ENCODE data around the gene CRISP2. TPM values are rescaled to one million over a fixed set of nuclear protein-coding genes. Genes with fewer than 3 reads are reported as not detected.
"Not testable (repeated sequence)": the region's sequence is repeated elsewhere in the genome, so short reads cannot be mapped to it uniquely, and the experiment has no call there.

CRISP2 gene
- polyA plus RNA-seq, 1 donor from 2014 or later = not detected

GRCh38 chr6:49666480-49666879 lies 46.9 kb downstream of the CRISP2 start:
- H3K36me3 ChIP-seq (ENCODE audit: insufficient read depth, low read length) = no peaks in the 10 kb centered on the region
- H2AFZ ChIP-seq (ENCODE audit: low read depth, low read length) = no peak overlapping the region
- H3K27ac ChIP-seq (ENCODE audit: low read length) = no peak overlapping the region
- no peaks in the 10 kb centered on the region for H3K27me3 ChIP-seq (ENCODE audit: insufficient read depth, low read depth, low read length)
- no peak for TF ChIP-seq EZH2 (IDR thresholded peaks at IDR 0.05; ENCODE audit: borderline replicate concordance, insufficient read depth, low read length, poor library complexity, severe bottlenecking)
- TF ChIP-seq MXI1 (conservative IDR thresholded peaks at IDR 0.05; ENCODE audit: poor library complexity, severe bottlenecking) = no peak
- TF ChIP-seq EP300 (conservative IDR thresholded peaks at IDR 0.05; ENCODE audit: poor library complexity, severe bottlenecking) = no peak
- TF ChIP-seq TAF1 (IDR thresholded peaks at IDR 0.05; ENCODE audit: low read depth) = no peak
- no peak for TF ChIP-seq POLR2AphosphoS5 (IDR thresholded peaks at IDR 0.05)
- no peak for TF ChIP-seq SMC3 (conservative IDR thresholded peaks at IDR 0.05; ENCODE audit: poor library complexity)
- TF ChIP-seq, protein P1, sequence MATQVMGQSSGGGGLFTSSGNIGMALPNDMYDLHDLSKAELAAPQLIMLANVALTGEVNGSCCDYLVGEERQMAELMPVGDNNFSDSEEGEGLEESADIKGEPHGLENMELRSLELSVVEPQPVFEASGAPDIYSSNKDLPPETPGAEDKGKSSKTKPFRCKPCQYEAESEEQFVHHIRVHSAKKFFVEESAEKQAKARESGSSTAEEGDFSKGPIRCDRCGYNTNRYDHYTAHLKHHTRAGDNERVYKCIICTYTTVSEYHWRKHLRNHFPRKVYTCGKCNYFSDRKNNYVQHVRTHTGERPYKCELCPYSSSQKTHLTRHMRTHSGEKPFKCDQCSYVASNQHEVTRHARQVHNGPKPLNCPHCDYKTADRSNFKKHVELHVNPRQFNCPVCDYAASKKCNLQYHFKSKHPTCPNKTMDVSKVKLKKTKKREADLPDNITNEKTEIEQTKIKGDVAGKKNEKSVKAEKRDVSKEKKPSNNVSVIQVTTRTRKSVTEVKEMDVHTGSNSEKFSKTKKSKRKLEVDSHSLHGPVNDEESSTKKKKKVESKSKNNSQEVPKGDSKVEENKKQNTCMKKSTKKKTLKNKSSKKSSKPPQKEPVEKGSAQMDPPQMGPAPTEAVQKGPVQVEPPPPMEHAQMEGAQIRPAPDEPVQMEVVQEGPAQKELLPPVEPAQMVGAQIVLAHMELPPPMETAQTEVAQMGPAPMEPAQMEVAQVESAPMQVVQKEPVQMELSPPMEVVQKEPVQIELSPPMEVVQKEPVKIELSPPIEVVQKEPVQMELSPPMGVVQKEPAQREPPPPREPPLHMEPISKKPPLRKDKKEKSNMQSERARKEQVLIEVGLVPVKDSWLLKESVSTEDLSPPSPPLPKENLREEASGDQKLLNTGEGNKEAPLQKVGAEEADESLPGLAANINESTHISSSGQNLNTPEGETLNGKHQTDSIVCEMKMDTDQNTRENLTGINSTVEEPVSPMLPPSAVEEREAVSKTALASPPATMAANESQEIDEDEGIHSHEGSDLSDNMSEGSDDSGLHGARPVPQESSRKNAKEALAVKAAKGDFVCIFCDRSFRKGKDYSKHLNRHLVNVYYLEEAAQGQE (IDR thresholded peaks at IDR 0.05; ENCODE audit: borderline replicate concordance) = no peak
- TF ChIP-seq, protein P2, sequence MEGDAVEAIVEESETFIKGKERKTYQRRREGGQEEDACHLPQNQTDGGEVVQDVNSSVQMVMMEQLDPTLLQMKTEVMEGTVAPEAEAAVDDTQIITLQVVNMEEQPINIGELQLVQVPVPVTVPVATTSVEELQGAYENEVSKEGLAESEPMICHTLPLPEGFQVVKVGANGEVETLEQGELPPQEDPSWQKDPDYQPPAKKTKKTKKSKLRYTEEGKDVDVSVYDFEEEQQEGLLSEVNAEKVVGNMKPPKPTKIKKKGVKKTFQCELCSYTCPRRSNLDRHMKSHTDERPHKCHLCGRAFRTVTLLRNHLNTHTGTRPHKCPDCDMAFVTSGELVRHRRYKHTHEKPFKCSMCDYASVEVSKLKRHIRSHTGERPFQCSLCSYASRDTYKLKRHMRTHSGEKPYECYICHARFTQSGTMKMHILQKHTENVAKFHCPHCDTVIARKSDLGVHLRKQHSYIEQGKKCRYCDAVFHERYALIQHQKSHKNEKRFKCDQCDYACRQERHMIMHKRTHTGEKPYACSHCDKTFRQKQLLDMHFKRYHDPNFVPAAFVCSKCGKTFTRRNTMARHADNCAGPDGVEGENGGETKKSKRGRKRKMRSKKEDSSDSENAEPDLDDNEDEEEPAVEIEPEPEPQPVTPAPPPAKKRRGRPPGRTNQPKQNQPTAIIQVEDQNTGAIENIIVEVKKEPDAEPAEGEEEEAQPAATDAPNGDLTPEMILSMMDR (IDR thresholded peaks at IDR 0.05; ENCODE audit: poor library complexity, severe bottlenecking) = no peak
- no peak for TF ChIP-seq RAD21 (conservative IDR thresholded peaks at IDR 0.05)
- H3K9ac ChIP-seq (ENCODE audit: low read length) = no peak overlapping the region
- H3K4me3 ChIP-seq (ENCODE audit: low read length) = no peak overlapping the region
- H3K79me2 ChIP-seq (replicated peaks; ENCODE audit: insufficient read depth, low read length) = no peaks in the 10 kb centered on the region
- no peaks in the 10 kb centered on the region for H3K9me3 ChIP-seq (ENCODE audit: low read length)
- H3K9me2 ChIP-seq (ENCODE audit: insufficient read depth, low read length) = no peaks in the 10 kb centered on the region
- no peaks in the 10 kb centered on the region for H3F3A ChIP-seq (ENCODE audit: insufficient read depth, low read length, poor library complexity, severe bottlenecking)
- H4K20me1 ChIP-seq (ENCODE audit: insufficient read depth) = no peaks in the 10 kb centered on the region
- H3K4me2 ChIP-seq (ENCODE audit: low read length) = no peak overlapping the region

GRCh38 chr6:49664817-49665216 lies 48.5 kb downstream of the CRISP2 start:
- H3K36me3 ChIP-seq (ENCODE audit: insufficient read depth, low read length) = no peaks in the 10 kb centered on the region
- H3F3A ChIP-seq (ENCODE audit: insufficient read depth, low read length, poor library complexity, severe bottlenecking) = no peaks in the 10 kb centered on the region
- H3K4me3 ChIP-seq (ENCODE audit: low read length) = no peak overlapping the region
- no peak overlapping the region for H3K4me2 ChIP-seq (ENCODE audit: low read length)
- H3K9me2 ChIP-seq (ENCODE audit: insufficient read depth, low read length) = no peaks in the 10 kb centered on the region
- TF ChIP-seq, protein P1 (IDR thresholded peaks at IDR 0.05; ENCODE audit: borderline replicate concordance) = no peak
- no peak for TF ChIP-seq RAD21 (conservative IDR thresholded peaks at IDR 0.05)
- no peak for TF ChIP-seq POLR2AphosphoS5 (IDR thresholded peaks at IDR 0.05)
- no peak for TF ChIP-seq EP300 (conservative IDR thresholded peaks at IDR 0.05; ENCODE audit: poor library complexity, severe bottlenecking)
- TF ChIP-seq SMC3 (conservative IDR thresholded peaks at IDR 0.05; ENCODE audit: poor library complexity) = no peak
- TF ChIP-seq MXI1 (conservative IDR thresholded peaks at IDR 0.05; ENCODE audit: poor library complexity, severe bottlenecking) = no peak
- TF ChIP-seq, protein P2 (IDR thresholded peaks at IDR 0.05; ENCODE audit: poor library complexity, severe bottlenecking) = no peak
- no peak for TF ChIP-seq TAF1 (IDR thresholded peaks at IDR 0.05; ENCODE audit: low read depth)
- TF ChIP-seq EZH2 (IDR thresholded peaks at IDR 0.05; ENCODE audit: borderline replicate concordance, insufficient read depth, low read length, poor library complexity, severe bottlenecking) = no peak
- H2AFZ ChIP-seq (ENCODE audit: low read depth, low read length) = no peak overlapping the region
- no peak overlapping the region for H3K27ac ChIP-seq (ENCODE audit: low read length)
- no peaks in the 10 kb centered on the region for H3K9me3 ChIP-seq (ENCODE audit: low read length)
- no peaks in the 10 kb centered on the region for H3K27me3 ChIP-seq (ENCODE audit: insufficient read depth, low read depth, low read length)
- no peak overlapping the region for H3K9ac ChIP-seq (ENCODE audit: low read length)
- H4K20me1 ChIP-seq (ENCODE audit: insufficient read depth) = no peaks in the 10 kb centered on the region
- no peaks in the 10 kb centered on the region for H3K79me2 ChIP-seq (replicated peaks; ENCODE audit: insufficient read depth, low read length)

DNA sequence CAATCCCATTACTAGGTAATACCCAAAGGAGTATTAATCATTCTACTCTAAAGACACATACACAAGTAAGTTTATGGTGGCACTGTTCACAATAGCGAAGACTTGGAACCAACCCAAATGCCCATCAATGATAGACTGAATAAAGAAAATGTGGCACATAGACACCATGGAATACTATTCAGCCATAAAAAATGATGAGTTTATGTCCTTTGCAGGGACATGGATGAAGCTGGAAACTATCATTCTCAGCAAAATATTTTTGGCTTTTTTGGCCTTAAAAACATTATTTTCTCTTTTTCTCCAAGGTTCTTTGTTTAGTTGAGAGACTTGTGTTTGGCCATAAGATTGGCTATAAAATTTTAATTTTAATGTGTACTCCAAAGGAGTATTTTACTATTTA lies 49.3 kb downstream of the CRISP2 start:
- H3K36me3 ChIP-seq (ENCODE audit: insufficient read depth, low read length); H3K4me3 ChIP-seq (ENCODE audit: low read length); H3F3A ChIP-seq (ENCODE audit: insufficient read depth, low read length, poor library complexity, severe bottlenecking); H3K27me3 ChIP-seq (ENCODE audit: insufficient read depth, low read depth, low read length); H3K9me3 ChIP-seq (ENCODE audit: low read length); H3K4me2 ChIP-seq (ENCODE audit: low read length); H4K20me1 ChIP-seq (ENCODE audit: insufficient read depth); H3K9me2 ChIP-seq (ENCODE audit: insufficient read depth, low read length); H3K27ac ChIP-seq (ENCODE audit: low read length); H2AFZ ChIP-seq (ENCODE audit: low read depth, low read length); H3K79me2 ChIP-seq (replicated peaks; ENCODE audit: insufficient read depth, low read length); H3K9ac ChIP-seq (ENCODE audit: low read length): not testable (repeated sequence)
